Measurements from ENCODE around the gene RFNG.

DNA sequence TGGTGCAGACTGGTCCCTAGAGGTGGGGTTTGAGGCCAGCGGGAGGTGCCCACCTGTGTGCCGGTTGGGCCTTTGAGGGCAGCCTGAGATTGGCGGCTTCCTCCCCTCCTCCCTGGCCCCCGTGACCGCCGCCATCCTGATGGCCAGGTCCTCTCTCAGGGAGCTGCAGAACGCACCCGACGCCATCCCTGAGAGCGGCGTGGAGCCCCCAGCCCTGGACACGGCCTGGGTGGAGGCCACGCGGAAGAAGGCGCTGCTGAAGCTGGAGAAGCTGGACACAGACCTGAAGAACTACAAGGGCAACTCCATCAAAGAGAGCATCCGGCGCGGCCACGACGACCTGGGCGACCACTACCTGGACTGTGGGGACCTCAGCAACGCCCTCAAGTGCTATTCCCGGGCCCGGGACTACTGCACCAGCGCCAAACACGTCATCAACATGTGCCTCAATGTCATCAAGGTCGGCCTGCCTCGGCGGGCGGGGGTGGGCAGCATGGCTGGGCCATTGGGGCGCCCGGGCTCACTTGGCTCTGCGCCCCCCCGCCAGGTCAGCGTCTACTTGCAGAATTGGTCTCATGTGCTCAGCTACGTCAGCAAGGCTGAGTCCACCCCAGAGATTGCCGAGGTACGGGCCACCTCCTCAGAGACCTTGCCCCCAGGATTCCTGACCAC, 2.9 kb upstream of the RFNG start:
- TF ChIP-seq POLR2A (IDR thresholded peaks at IDR 0.05) (no peak), CTCF (IDR thresholded peaks at IDR 0.05) (no peak)

Data from thyroid gland (tissue), 4 donors.